Measurements from ENCODE around the gene BCAS4.
"Not testable (repeated sequence)": the region's sequence is repeated elsewhere in the genome, so short reads cannot be mapped to it uniquely, and the experiment has no call there.

DNA sequence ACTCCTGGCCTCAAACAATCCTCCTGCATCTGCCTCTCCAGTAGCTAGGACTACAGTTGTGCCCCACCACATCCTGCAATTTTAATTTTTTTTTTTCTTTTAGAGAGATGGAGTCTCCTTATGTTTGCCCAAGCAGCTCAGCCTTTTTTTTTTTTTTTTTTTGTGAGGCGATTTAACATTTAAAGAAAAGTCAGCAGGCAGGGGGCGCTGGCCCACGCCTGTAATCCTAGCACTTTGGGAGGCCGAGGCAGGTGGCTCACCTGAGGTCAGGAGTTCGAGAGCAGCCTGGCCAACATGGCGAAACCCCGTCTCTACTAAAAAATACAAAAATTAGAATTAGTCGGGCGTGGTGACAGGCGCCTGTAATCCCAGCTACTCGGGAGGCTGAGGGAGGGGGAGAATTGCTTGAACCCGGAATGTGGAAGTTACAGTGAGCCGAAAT lies 1.3 kb upstream of the BCAS4 start:
- TF ChIP-seq, protein P1, sequence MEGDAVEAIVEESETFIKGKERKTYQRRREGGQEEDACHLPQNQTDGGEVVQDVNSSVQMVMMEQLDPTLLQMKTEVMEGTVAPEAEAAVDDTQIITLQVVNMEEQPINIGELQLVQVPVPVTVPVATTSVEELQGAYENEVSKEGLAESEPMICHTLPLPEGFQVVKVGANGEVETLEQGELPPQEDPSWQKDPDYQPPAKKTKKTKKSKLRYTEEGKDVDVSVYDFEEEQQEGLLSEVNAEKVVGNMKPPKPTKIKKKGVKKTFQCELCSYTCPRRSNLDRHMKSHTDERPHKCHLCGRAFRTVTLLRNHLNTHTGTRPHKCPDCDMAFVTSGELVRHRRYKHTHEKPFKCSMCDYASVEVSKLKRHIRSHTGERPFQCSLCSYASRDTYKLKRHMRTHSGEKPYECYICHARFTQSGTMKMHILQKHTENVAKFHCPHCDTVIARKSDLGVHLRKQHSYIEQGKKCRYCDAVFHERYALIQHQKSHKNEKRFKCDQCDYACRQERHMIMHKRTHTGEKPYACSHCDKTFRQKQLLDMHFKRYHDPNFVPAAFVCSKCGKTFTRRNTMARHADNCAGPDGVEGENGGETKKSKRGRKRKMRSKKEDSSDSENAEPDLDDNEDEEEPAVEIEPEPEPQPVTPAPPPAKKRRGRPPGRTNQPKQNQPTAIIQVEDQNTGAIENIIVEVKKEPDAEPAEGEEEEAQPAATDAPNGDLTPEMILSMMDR (IDR thresholded peaks at IDR 0.05), result peak in 1 of 6 experiments; percentile 24
- not testable (repeated sequence) for TF ChIP-seq POLR2A (IDR thresholded peaks at IDR 0.05)

Measured in thyroid gland (tissue), 4 donors.